GM12878 (cell line): ENCODE results near the gene ZNF891. TPM values are rescaled to one million over a fixed set of nuclear protein-coding genes. Genes with fewer than 3 reads are reported as not detected.

Source experiments
- ATAC-seq: fragments of 200-7000 bp; cut with Tn5 transposase; 3 replicates; pipeline ENCODE4 v1.9.1; 2020; ENCODE audit warnings: mild to moderate bottlenecking, moderate library complexity
- BruUV-seq: library from RNA; stranded (reverse); fragments of 400-500 nt; replicated peaks from 2 replicates; lab custom pipeline; 2021; lab: Mats Ljungman, UMichigan
- CTCF ChIA-PET: fragments of 300-600 bp; sonication (Branson Sonifier 250); formaldehyde crosslinking; extraction: SDS; loops from one replicate; lab custom pipeline; 2021; ENCODE audit warnings: inconsistent platforms; lab: Yijun Ruan, JAX
- POLR2A ChIA-PET: fragments of 350-600 bp; formaldehyde crosslinking; extraction: SDS; loops from one replicate; lab custom pipeline; 2021; ENCODE audit warnings: inconsistent platforms; lab: Charles Lee
- RAD21 ChIA-PET: fragments of 300-600 bp; sonication (Branson Sonifier 250); formaldehyde crosslinking; loops from one replicate; lab custom pipeline; 2023; ENCODE audit warnings: antibody characterized with exemption; ENCODE audit not compliant: unreplicated experiment; lab: Charles Lee
- SMC1A ChIA-PET: fragments of 300-600 bp; sonication (Branson Sonifier 250); formaldehyde crosslinking; loops from one replicate; lab custom pipeline; 2023; ENCODE audit not compliant: unreplicated experiment, uncharacterized antibody; lab: Charles Lee
- DNase-seq: peaks from one replicate; pipeline ENCODE4 v3.0.0-alpha.2; 2011; ENCODE audit warnings: low read depth, low spot score
- FAIRE-seq: peaks from 3 replicates; lab custom pipeline; 2011; peaks lifted over from hg19 to GRCh38; lab: Jason Lieb, UNC
- H2AFZ ChIP-seq: 2 replicates; pipeline ENCODE4 v1.6.0; 2011; ENCODE audit warnings: low read depth, low read length, control low read depth; ENCODE audit not compliant: control insufficient read depth
- H3K27ac ChIP-seq: 2 replicates; pipeline ENCODE4 v1.5.1; 2011; ENCODE audit warnings: control low read depth; ENCODE audit not compliant: control insufficient read depth, insufficient read depth
- H3K27me3 ChIP-seq, 2 experiments: replicated peaks in 1 of 2; 2 replicates each; pipeline versions ENCODE4 v1.6.0 to v1.6.1; 2011; ENCODE audit warnings: low read length in 1 of 2; ENCODE audit not compliant: control insufficient read depth in 2 of 2, insufficient read depth in 2 of 2
- H3K36me3 ChIP-seq, 2 experiments: 2 replicates each; pipeline ENCODE4 v1.5.1; 2011; ENCODE audit warnings: low read length in 1 of 2; ENCODE audit not compliant: control insufficient read depth in 2 of 2, insufficient read depth in 2 of 2
- H3K4me1 ChIP-seq: 2 replicates; pipeline ENCODE4 v1.6.1; 2011; ENCODE audit warnings: mild to moderate bottlenecking, low read length, moderate library complexity, mixed read lengths; ENCODE audit not compliant: control insufficient read depth, insufficient read depth
- H3K4me2 ChIP-seq: 2 replicates; pipeline ENCODE4 v1.6.0; 2011; ENCODE audit warnings: control low read depth; ENCODE audit not compliant: control insufficient read depth, insufficient read depth
- H3K4me3 ChIP-seq: fragments of 200-600 bp; sonication (generic); 2 replicates; pipeline ENCODE4 v1.5.1; 2016
- H3K79me2 ChIP-seq: 2 replicates; pipeline ENCODE4 v1.6.0; 2011; ENCODE audit warnings: low read length; ENCODE audit not compliant: control insufficient read depth, insufficient read depth
- H3K9ac ChIP-seq: 2 replicates; pipeline ENCODE4 v1.8.0; 2011; ENCODE audit warnings: low read length, control low read depth, mixed read lengths; ENCODE audit not compliant: control insufficient read depth, insufficient read depth
- H3K9me3 ChIP-seq: replicated peaks from 3 replicates; pipeline ENCODE4 v1.5.1; 2011; ENCODE audit warnings: mild to moderate bottlenecking, low read length; ENCODE audit not compliant: control insufficient read depth, insufficient read depth
- H4K20me1 ChIP-seq: 2 replicates; pipeline ENCODE4 v1.6.0; 2011; ENCODE audit not compliant: control insufficient read depth, insufficient read depth
- CBX3 ChIP-seq: fragments of 200-600 bp; sonication (generic); IDR thresholded peaks from 2 replicates; pipeline ENCODE4 v1.6.1; 2016; ENCODE audit warnings: low read depth, borderline replicate concordance
- CREM ChIP-seq: IDR thresholded peaks from 2 replicates; pipeline ENCODE4 v1.6.1; 2014; ENCODE audit warnings: antibody characterized with exemption, low read depth
- NRF1 ChIP-seq: conservative IDR thresholded peaks from 2 replicates; pipeline ENCODE4 v1.6.1; 2011; ENCODE audit warnings: mild to moderate bottlenecking, low read depth, low read length, improper control_type of control experiment
- PAX5 ChIP-seq: IDR thresholded peaks from 2 replicates; pipeline ENCODE4 v1.6.1; 2011; ENCODE audit warnings: low read depth, low read length, borderline replicate concordance
- PAX8 ChIP-seq: fragments of 450-650 bp; IDR thresholded peaks from 2 replicates; pipeline ENCODE4 v1.6.1; 2017; ENCODE audit warnings: mild to moderate bottlenecking, moderate library complexity
- POLR2AphosphoS5 ChIP-seq: IDR thresholded peaks from 2 replicates; pipeline ENCODE4 v1.6.1; 2011; ENCODE audit warnings: mild to moderate bottlenecking, low read length, inconsistent platforms
- SMAD5 ChIP-seq: IDR thresholded peaks from 2 replicates; pipeline ENCODE4 v1.6.1; 2016; ENCODE audit warnings: antibody characterized with exemption, low read depth
- ZNF274 ChIP-seq: IDR thresholded peaks from one replicate; pipeline ENCODE4 v1.8.0; 2011; ENCODE audit not compliant: insufficient read length, insufficient read depth
- WGBS: methylation state at CpG from one replicate; pipeline ENCODE4 v1.1.6; 2016; ENCODE audit warnings: low lambda C conversion rate; ENCODE audit not compliant: insufficient replicate concordance, insufficient coverage; ENCODE audit errors: missing lambda C conversion rate; 5-methylcytosine and 5-hydroxymethylcytosine counted together
- in situ Hi-C: fragments of 300-500 bp; cut with MboI; formaldehyde crosslinking; loops from 9 replicates; pipeline ENCODE4 v1.14.3; 2018; ENCODE audit warnings: mixed read lengths
- intact Hi-C: fragments of 100-400 bp; cut with micrococcal nuclease; formaldehyde crosslinking; loops from one replicate; pipeline ENCODE4 v1.14.2; 2022; ENCODE audit not compliant: unreplicated experiment
- polyA plus RNA-seq, 11 experiments: library from polyadenylated mRNA; depleted of rRNA in 4 of 11; unstranded in 6 of 11; stranded (reverse) in 5 of 11; fragments of >200 nt; fragmentation: Nextera tagmentation in 4 of 11; fragmentation: Illumina TruSeq in 1 of 11; extraction: Ambion mirVana in 4 of 11; extraction: Trizol in 1 of 11; gene quantifications; 1 replicate in 1 of 11; 2 replicates in 10 of 11; pipeline versions ENCODE4 v1.2.1 to v1.2.3, GENCODE V29; 2011 to 2016; ENCODE audit warnings: inconsistent platforms in 2 of 11, missing spikeins in 2 of 11, low read depth in 1 of 11
- total RNA-seq, 4 experiments: library from RNA; depleted of rRNA in 3 of 4; stranded (reverse); fragments of >200 nt in 3 of 4; fragmentation: Illumina TruSeq in 1 of 4; extraction: Trizol in 1 of 4; gene quantifications; 2 replicates each; pipeline versions ENCODE4 v1.2.1 to v1.2.3, GENCODE V29; 2013 to 2021
- TF ChIP-seq, protein P1 (sequence below): IDR thresholded peaks from 2 replicates; pipeline ENCODE4 v1.6.1; 2012; ENCODE audit warnings: low read depth, low read length, improper control_type of control experiment

ZNF891 gene
- total and polyA plus RNA-seq, 10 of the 15 experiments (the other 5 are each of a cell fraction or from before 2014, with no cell fraction given): 0.20 to 1.1 (median 0.69) TPM

GRCh38 chr12:133120385-133121191, 9.5 kb downstream of the ZNF891 start:
- no TSS peak for BruUV-seq
- Histone ChIP-seq H3K9ac (no peak overlapping the region), H3K79me2 (no peaks in the 10 kb centered on the region), H3K9me3 (peaks cover 32% of the 10 kb centered on the region), H4K20me1 (no peaks in the 10 kb centered on the region), H3K36me3 (no peaks in the 10 kb centered on the region), H3K4me1 (no peaks in the 10 kb centered on the region), H3K4me3 (no peak overlapping the region), H3K27me3 (no peaks in the 10 kb centered on the region), H2AFZ (no peak overlapping the region), H3K27ac (no peak overlapping the region), H3K4me2 (no peak overlapping the region)
- WGBS: 49% methylated on average over 3 of the region's 3 CpGs
- ChIA-PET SMC1A (interaction anchor here (0.7 kb wide), 1 partner anchor 8 kb away, joined by 3 read pairs; no protein-coding TSS in a partner anchor), POLR2A (no interaction called here), CTCF (no interaction called here), RAD21 (no interaction called here)
- DNase-seq (no peak), FAIRE-seq (no peak), ATAC-seq (no peak)
- in situ Hi-C loops: no loop called here
- intact Hi-C loops: no loop called here
- no peak for TF ChIP-seq PAX8
- peak; percentile 89 for TF ChIP-seq ZNF274
- TF ChIP-seq CREM: no peak
- no peak for TF ChIP-seq POLR2AphosphoS5

DNA sequence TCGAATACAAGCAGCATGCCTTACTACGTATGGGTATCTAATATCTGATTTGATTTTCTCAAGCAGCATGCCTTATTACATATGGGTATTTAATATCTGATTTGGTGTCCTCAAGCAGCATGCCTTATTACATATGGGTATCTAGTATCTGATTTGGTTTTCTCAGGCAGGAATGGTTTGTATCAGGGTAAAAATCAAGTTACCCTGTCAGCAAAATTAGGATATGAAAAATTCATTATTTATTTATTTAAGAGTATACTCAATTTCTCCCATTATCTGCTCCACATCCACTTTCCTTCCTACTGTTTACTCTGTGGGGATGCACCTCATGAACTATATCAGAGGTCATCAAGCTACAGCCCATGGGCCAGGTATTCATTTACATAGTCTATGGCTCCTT, 21.9 kb downstream of the ZNF891 start:
- H3K4me2 ChIP-seq: no peak overlapping the region
- H3K9ac ChIP-seq: no peak overlapping the region
- no TSS peak for BruUV-seq
- no peak for TF ChIP-seq CBX3
- TF ChIP-seq PAX5: no peak
- no peak for TF ChIP-seq NRF1
- TF ChIP-seq SMAD5: no peak
- TF ChIP-seq, protein P1, sequence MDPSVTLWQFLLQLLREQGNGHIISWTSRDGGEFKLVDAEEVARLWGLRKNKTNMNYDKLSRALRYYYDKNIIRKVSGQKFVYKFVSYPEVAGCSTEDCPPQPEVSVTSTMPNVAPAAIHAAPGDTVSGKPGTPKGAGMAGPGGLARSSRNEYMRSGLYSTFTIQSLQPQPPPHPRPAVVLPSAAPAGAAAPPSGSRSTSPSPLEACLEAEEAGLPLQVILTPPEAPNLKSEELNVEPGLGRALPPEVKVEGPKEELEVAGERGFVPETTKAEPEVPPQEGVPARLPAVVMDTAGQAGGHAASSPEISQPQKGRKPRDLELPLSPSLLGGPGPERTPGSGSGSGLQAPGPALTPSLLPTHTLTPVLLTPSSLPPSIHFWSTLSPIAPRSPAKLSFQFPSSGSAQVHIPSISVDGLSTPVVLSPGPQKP: no peak
- FAIRE-seq (no peak), DNase-seq (no peak), ATAC-seq (no peak)
- no peak overlapping the region for H2AFZ ChIP-seq
- no peaks in the 10 kb centered on the region for H4K20me1 ChIP-seq
- ChIA-PET CTCF (no interaction called here), POLR2A (no interaction called here), RAD21 (no interaction called here), SMC1A (no interaction called here)
- H3K79me2 ChIP-seq: no peaks in the 10 kb centered on the region
- 97% methylated on average over 2 of the region's 2 CpGs for WGBS
- no peaks in the 10 kb centered on the region for H3K27me3 ChIP-seq
- no peak overlapping the region for H3K4me3 ChIP-seq
- no peaks in the 10 kb centered on the region for H3K4me1 ChIP-seq
- no peak overlapping the region for H3K27ac ChIP-seq
- peaks cover 0 to 14% of the 10 kb centered on the region in 2 experiments; a peak in 1 of 4 replicates for H3K36me3 ChIP-seq
- peaks cover 46% of the 10 kb centered on the region for H3K9me3 ChIP-seq
- in situ Hi-C loops (no loop called here), intact Hi-C loops (no loop called here)
